Stimulated activated CD4-positive, alpha-beta T cell treated with anti-CD3 and anti-CD28 coated beads, Interleukin-4, amount 100 ng/mL, for 48 hours (primary cell): Measurements from ENCODE around the gene SHANK3.

Source experiments
- DNase-seq, 2 donors: peaks; one replicate each; pipeline ENCODE4 v3.0.0-alpha.2; 2020; ENCODE audit warnings: low read depth in 2 of 2

SHANK3 gene

DNA sequence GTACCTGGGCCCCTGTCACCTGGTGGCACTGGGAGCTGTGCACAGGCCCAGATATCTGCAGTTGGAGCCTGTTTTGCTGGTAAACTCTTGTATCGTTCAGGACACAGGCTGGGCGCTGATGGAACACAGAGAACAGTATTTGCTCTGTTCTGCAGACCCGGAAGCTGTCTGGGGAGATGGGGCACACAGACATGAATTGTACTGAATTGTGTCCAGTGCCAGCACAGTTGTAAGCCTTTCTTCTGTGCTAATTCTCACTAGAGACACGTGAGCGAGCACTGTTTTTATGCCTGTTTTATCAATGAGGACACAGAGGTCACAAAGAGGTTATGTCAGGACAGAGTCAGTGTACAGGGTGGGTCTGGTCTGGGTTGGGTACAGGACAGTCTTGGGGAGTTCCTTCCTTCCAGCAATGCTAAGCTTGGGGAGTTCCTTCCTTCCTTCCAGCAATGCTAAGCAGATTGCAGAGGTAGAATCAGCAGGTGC is 41.0 kb downstream of the SHANK3 start:
- DNase-seq, result no peak

DNA sequence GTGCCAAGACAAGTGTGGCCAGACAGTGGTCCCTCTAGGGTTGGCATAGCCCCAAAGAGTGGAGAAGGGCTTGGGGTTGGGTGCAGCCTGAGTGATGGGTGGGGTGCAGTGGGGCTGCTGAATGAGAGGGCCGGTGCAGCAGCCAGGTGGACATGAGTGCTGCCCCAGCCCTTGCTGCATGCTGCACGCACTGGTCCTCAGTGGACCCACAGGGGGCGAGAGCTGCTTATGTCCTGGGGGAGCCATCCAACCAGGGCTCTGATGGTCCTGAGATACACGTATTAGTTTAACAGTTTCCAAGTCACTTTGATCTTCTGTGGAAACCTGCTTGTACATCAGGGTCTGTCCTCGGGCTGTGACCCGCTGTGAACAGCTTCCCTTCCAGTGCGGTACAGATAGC is 41.5 kb downstream of the SHANK3 start:
- DNase-seq, result no peak

DNA sequence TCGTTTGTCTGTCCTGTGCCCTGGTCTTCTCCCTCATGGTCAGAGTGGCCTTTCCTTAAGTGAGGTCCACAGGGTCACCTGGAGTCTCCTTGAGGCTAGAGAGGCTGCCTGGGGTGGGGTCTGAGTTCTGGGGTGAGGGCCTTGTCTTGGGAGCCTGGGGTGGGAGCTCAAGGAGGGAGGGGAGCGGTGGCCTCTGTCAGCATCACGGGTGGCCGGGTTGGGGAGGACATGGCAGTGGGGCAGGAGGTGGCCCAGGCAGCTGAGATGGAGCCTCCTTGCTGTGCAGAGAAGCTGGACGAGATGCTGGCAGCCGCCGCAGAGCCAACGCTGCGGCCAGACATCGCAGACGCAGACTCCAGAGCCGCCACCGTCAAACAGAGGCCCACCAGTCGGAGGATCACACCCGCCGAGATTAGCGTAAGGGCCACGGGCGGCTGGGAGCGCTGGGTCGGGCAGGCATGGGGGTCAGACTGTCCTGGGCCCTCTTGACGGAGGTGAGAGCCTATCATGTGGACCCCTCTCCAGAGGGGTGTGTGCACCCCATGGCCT is 42.1 kb downstream of the SHANK3 start:
- no peak for DNase-seq

DNA sequence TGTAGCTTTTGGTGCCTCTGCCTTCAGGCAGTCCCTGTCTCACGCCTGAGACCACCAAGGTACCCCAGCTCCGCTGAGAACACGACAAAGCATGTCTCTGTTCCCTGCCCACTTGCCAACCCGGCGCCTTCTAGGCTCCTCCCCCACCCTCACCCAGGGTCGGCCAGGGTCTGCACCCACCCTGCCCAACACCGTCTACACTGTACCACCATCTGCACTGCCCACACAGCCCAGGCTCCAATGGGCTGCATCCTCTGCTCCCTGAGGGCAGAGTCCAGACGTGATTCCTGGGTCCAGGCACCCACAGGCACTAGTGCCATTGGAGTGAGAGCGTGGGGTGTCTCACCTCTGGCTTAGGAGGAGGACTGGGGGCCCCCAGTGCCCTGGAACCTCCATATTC is 42.6 kb downstream of the SHANK3 start:
- no peak for DNase-seq

DNA sequence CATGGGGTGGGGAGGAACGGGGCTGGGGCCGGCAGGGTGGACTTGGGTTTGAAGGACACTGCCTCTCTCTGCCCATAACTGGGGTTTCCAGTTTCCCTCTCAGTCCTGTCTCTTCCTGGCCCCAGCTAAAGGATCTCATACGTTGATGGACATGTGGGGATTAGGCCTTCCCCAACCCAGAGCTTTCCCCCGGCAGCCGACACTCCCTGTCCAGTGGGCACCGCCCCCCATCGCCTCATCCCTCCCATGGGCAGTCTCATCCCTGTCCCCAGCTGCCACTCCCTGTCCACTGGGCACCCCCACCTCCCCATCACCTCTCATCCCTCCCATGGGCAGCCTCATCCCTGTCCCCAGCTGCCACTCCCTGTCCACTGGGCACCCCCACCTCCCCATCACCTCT is 43.2 kb downstream of the SHANK3 start:
- no peak for DNase-seq

DNA sequence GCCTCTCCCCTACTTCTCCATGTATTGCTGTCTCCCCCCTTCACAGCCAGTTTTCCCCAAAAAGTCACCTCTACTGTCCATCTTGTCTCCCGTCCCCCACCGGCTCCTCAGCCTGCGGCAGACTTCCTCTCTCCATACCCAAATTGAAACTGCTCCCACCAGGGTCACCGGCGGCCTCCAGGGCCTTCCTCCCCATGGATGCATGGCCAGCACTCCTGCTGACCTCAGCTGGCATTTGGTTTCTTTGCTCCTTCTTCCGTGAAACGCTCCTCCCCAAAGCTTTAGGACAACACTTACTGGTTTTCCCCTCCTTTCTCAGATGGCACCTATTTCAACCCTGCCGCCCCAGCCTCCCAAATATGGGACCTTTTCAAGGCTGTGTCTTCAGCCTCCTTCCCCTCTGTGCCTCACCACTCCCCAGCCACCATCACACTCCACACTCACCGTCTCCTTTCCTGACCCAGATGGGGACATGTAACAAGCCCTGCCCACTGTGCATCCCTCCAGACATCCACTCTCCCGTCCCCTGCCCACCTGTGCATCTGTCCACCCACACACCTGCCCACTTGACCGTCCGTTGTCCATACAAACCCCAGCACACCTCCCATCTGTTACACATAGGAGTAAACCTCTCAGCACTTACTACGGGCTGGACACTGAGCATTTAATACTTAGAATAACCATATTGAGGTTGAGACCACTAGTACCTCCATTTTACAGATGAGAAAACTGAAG is 43.8 kb downstream of the SHANK3 start:
- no peak for DNase-seq

DNA sequence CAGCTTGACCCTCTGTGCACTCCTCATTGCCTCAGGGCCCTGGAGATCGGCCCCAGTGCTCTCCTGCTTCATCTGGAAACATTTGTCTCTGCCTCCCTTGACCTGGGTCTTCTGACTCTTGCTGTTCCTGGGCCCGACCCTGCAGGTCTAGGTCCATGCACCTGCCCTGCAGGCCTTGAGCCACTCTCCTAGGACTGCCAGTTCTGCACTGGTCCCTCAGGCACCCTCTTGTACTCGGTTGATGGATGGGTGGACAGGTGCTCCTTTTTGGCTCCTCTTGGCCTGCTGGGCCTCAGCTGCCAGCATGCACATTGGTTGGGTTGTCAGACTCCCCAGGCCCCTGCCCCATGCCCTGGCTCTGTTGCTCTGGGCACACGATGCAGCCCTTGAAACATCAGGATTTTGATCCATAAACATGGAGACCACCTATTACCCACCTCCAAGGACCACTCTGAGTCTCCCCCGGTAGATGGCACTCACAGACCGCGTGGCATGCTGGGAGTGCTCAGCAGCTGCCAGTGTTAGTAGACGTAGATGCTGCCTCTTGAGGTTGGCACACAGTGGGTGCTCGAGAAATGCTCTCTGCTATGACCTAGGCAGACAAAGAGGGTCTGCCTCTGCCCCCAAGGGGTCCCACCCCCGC is 45.2 kb downstream of the SHANK3 start:
- no peak for DNase-seq

DNA sequence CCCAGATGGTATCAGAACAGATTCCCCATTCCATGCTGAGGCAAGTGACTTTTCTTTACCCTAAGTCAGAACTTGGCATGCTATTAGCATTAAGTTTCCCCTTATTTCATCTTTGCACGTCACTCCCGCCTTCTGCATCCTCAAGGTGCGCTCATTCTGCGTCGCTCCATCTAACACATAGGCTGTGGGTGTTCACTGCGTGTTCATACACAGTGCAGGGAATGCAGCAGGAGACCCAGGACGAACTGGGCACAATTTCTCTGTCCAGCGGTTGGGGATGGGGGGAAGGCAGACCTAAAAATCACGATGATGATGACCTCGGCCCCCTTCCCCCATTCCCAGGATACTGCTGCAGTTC is 45.7 kb downstream of the SHANK3 start:
- no peak for DNase-seq

DNA sequence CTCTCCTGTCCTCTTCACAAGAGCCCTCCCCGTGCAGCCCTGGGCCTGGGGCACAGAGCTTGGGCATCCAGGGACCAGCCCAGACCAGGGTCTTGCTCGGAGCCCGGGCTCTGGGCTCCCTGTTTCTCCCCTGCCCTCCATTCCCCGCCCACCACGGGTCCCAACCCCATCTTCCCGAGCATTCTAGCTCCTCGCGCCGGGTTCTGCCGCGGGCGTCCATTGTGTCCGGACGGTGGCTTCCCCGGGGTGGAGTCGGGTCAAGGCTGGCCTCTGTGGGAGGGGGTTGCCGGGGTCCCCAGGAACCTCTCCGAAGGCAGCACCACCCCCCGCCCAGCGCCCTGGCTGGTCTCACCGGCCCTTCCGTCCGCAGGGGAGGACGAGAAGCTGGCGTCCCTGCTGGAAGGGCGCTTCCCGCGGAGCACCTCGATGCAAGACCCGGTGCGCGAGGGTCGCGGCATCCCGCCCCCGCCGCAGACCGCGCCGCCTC is 47.2 kb downstream of the SHANK3 start:
- DNase-seq, result no peak

DNA sequence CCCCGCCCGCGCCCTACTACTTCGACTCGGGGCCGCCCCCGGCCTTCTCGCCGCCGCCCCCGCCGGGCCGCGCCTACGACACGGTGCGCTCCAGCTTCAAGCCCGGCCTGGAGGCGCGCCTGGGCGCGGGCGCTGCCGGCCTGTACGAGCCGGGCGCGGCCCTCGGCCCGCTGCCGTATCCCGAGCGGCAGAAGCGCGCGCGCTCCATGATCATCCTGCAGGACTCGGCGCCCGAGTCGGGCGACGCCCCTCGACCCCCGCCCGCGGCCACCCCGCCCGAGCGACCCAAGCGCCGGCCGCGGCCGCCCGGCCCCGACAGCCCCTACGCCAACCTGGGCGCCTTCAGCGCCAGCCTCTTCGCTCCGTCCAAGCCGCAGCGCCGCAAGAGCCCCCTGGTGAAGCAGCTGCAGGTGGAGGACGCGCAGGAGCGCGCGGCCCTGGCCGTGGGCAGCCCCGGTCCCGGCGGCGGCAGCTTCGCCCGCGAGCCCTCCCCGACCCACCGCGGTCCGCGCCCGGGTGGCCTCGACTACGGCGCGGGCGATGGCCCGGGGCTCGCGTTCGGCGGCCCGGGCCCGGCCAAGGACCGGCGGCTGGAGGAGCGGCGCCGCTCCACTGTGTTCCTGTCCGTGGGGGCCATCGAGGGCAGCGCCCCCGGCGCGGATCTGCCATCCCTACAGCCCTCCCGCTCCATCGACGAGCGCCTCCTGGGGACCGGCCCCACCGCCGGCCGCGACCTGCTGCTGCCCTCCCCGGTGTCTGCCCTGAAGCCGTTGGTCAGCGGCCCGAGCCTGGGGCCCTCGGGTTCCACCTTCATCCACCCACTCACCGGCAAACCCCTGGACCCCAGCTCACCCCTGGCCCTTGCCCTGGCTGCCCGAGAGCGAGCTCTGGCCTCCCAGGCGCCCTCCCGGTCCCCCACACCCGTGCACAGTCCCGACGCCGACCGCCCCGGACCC is 48.0 kb downstream of the SHANK3 start:
- no peak for DNase-seq

DNA sequence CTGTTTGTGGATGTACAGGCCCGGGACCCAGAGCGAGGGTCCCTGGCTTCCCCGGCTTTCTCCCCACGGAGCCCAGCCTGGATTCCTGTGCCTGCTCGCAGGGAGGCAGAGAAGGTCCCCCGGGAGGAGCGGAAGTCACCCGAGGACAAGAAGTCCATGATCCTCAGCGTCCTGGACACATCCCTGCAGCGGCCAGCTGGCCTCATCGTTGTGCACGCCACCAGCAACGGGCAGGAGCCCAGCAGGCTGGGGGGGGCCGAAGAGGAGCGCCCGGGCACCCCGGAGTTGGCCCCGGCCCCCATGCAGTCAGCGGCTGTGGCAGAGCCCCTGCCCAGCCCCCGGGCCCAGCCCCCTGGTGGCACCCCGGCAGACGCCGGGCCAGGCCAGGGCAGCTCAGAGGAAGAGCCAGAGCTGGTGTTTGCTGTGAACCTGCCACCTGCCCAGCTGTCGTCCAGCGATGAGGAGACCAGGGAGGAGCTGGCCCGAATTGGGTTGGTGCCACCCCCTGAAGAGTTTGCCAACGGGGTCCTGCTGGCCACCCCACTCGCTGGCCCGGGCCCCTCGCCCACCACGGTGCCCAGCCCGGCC is 48.7 kb downstream of the SHANK3 start:
- no peak for DNase-seq

DNA sequence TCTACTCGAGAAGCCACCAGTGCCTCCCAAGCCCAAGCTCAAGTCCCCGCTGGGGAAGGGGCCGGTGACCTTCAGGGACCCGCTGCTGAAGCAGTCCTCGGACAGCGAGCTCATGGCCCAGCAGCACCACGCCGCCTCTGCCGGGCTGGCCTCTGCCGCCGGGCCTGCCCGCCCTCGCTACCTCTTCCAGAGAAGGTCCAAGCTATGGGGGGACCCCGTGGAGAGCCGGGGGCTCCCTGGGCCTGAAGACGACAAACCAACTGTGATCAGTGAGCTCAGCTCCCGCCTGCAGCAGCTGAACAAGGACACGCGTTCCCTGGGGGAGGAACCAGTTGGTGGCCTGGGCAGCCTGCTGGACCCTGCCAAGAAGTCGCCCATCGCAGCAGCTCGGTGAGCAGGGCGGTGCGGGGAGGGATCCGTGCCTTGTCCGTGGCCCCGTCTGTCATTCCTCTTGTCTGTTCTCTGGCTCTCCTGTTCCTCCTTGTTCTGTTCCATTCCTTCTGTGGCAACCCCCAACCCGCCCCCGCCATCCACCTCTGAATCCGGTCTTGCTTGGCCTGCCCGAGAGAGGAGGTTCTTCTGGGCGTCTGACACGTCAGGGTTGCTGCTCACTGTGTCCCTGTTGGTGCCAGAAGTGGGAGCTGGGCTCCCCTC is 49.6 kb downstream of the SHANK3 start:
- DNase-seq, result no peak
